ENCODE data around the gene GNAQ.

GNAQ gene

GRCh38 chr9:77996696-77997095, 34.9 kb downstream of the GNAQ start:
- DNase-seq (ENCODE audit: low spot score) = no peak
- no peak for TF ChIP-seq CTCF (IDR thresholded peaks at IDR 0.05)
- Histone ChIP-seq H3K27ac (no peak overlapping the region), H3K4me3 (no peak overlapping the region)

- Histone ChIP-seq H3K4me3 (no peak overlapping the region), H3K27ac (no peak overlapping the region)
- TF ChIP-seq CTCF (IDR thresholded peaks at IDR 0.05) = no peak
- no peak for DNase-seq (ENCODE audit: low spot score)
Observed at GRCh38 chr9:77991191-77991590, 40.4 kb downstream of the GNAQ start.

- Histone ChIP-seq H3K27ac (no peak overlapping the region), H3K4me3 (no peak overlapping the region)
- no peak for TF ChIP-seq CTCF (IDR thresholded peaks at IDR 0.05)
- DNase-seq (ENCODE audit: low spot score) = no peak
Observed at GRCh38 chr9:77989909-77990308, 41.7 kb downstream of the GNAQ start.

- no peak overlapping the region for H3K4me3 ChIP-seq
Observed at GRCh38 chr9:77989458-77989857, 42.2 kb downstream of the GNAQ start.

GRCh38 chr9:77988630-77989029, 43.0 kb downstream of the GNAQ start:
- Histone ChIP-seq H3K27ac (no peak overlapping the region), H3K4me3 (no peak overlapping the region)
- no peak for TF ChIP-seq CTCF (IDR thresholded peaks at IDR 0.05)
- no peak for DNase-seq (ENCODE audit: low spot score)

More at GRCh38 chr9:77989458-77989857, 42.2 kb downstream of the GNAQ start:
- TF ChIP-seq CTCF (IDR thresholded peaks at IDR 0.05) = no peak
- no peak for DNase-seq (ENCODE audit: low spot score)
- no peak overlapping the region for H3K27ac ChIP-seq

- no peak overlapping the region for H3K27ac ChIP-seq
- no peak overlapping the region for H3K4me3 ChIP-seq
- no peak for DNase-seq (ENCODE audit: low spot score)
- TF ChIP-seq CTCF (IDR thresholded peaks at IDR 0.05) = no peak
Observed at GRCh38 chr9:77987880-77988525, 43.6 kb downstream of the GNAQ start.

- Histone ChIP-seq H3K27ac (no peak overlapping the region), H3K4me3 (no peak overlapping the region)
- no peak for DNase-seq (ENCODE audit: low spot score)
- no peak for TF ChIP-seq CTCF (IDR thresholded peaks at IDR 0.05)
Observed at GRCh38 chr9:77987081-77987656, 44.4 kb downstream of the GNAQ start.
